OCI-LY1 (cell line): ENCODE results near the gene SLC44A3.

Experiments
- EZH2 ChIP-seq: fragments of 200-600 bp; sonication (generic), shearing (Covaris generic); IDR thresholded peaks from 2 replicates; pipeline ENCODE4 v1.8.0; 2017; ENCODE audit warnings: borderline replicate concordance, mixed run types, mild to moderate bottlenecking, antibody characterized with exemption, low read length, moderate library complexity, mixed read lengths
- TF ChIP-seq, protein P1 (sequence below): fragments of 200-600 bp; sonication (generic), shearing (Covaris generic); IDR thresholded peaks from 2 replicates; pipeline ENCODE4 v1.5.1; 2017; ENCODE audit warnings: mild to moderate bottlenecking, antibody characterized with exemption, low read length, moderate library complexity, mixed read lengths

DNA sequence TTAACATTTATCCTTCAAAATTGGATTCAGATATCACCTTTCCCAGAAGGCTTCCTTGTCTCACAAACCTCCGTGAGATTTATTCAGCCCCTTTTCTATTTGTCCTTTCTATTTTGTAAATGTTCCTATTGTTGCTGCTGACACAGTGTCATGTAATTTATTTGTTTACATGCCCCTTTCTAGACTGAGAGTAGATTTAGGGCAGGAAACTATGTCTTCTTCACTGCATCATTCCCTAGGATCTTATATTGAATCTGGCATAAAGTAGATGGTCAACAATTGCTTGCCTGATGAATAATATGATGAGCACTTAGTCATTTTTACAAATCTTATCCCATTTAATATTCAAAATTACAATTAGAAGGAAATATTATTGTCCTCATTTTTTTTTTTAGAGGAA lies 114.9 kb downstream of the SLC44A3 start:
- TF ChIP-seq, protein P1, sequence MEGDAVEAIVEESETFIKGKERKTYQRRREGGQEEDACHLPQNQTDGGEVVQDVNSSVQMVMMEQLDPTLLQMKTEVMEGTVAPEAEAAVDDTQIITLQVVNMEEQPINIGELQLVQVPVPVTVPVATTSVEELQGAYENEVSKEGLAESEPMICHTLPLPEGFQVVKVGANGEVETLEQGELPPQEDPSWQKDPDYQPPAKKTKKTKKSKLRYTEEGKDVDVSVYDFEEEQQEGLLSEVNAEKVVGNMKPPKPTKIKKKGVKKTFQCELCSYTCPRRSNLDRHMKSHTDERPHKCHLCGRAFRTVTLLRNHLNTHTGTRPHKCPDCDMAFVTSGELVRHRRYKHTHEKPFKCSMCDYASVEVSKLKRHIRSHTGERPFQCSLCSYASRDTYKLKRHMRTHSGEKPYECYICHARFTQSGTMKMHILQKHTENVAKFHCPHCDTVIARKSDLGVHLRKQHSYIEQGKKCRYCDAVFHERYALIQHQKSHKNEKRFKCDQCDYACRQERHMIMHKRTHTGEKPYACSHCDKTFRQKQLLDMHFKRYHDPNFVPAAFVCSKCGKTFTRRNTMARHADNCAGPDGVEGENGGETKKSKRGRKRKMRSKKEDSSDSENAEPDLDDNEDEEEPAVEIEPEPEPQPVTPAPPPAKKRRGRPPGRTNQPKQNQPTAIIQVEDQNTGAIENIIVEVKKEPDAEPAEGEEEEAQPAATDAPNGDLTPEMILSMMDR, result no peak
- TF ChIP-seq EZH2, result no peak
